Frontal cortex (tissue), 4 donors: ENCODE measurements around the gene ZNF668. TPM values are rescaled to one million over a fixed set of nuclear protein-coding genes. Genes with fewer than 3 reads are reported as not detected.
"Not testable (repeated sequence)": the region's sequence is repeated elsewhere in the genome, so short reads cannot be mapped to it uniquely, and the experiment has no call there.

Source experiments
- DNase-seq, 2 donors: peaks; one replicate each; pipeline ENCODE4 v3.0.0; 2012; ENCODE audit warnings: low spot score in 2 of 2
- FAIRE-seq: peaks from 2 replicates; lab custom pipeline; 2012; peaks lifted over from hg19 to GRCh38; lab: Jason Lieb, UNC
- total RNA-seq: library from RNA; depleted of rRNA; stranded (reverse); fragments of >200 nt; gene quantifications from one replicate; pipeline ENCODE4 v1.2.3, GENCODE V29; 2014
- donor health status: control.
- donor health status: control.
- donor health status: control.

Gene ZNF668
- total RNA-seq, 1 donor from 2014 or later: 9.0 TPM

- DNase-seq: peak; percentile 84 to 92
- FAIRE-seq: no peak
These were observed 31.7 kb upstream of the ZNF668 start for GRCh38 chr16:31105677-31106213.

DNA sequence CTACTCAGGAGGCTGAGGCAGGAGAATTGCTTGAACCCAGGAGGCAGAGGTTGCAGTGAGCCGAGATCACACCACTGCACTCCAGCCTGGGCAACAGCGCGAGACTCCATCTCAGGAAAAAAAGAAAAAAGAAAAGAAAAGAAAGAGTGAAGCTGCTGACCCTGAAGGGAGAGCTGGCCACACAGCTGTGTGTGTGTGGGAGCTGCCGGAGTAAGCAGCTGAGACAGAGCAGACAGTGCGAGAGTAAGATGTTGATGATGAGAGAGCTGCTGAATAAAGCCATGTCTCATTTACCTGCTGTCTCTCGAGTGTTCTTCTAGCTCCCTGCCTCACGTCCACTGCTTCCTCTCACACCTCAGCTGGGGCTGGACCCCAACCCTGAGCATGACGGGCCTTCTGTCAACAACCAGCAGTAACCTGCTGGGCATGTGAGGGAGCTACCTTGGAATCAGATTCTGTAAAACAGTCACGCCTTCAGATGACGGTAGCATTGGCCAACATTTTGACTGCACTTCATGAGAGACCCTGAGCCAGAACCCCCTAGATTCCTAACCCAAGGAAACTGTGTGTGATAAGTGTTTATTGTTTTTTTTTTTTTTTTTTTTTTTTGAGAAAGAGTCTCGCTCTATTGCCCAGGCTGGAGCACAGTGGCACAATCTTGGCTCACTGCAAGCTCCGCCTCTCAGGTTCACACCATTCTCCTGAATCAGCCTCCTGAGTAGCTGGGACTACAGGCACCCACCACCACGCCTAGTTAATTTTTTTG is 27.0 kb upstream of the ZNF668 start:
- not testable (repeated sequence) for FAIRE-seq, DNase-seq

DNA sequence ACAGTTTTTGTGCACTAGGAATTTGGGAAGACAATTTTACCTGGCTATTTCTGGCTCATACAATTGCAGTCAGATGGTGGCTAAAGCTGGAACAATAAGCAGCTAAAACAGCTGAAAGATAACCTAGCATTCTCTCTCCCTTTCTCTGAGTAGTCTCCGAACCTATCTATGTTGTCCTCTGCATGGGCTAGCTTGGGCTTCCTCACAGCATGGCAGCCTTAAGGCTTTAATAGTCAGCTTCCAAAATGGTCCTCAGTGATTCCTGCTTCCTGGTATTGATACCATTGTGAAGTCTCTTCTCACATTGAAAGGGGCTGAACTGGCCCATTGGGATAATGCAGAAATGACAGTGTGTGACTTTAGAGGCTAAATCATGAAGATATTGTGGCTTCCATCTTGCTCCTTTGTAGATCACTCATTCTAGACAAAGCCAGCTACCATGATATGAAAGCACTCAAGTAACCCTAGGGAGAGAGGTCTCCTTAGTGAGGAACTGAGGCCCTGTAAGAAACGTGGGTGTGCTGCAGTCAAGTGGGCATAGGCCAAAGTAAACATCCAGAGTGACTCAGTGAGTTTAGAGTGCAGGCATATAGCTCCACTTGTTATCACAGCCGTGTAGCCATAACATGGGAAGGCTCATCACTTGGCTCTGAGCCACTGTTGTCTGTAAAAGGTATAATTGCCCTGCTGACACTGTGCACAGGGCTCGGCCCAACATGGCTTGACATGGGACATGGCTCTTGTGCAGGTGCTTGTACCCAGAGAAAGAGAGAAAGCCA is 26.0 kb upstream of the ZNF668 start:
- DNase-seq: no peak

DNA sequence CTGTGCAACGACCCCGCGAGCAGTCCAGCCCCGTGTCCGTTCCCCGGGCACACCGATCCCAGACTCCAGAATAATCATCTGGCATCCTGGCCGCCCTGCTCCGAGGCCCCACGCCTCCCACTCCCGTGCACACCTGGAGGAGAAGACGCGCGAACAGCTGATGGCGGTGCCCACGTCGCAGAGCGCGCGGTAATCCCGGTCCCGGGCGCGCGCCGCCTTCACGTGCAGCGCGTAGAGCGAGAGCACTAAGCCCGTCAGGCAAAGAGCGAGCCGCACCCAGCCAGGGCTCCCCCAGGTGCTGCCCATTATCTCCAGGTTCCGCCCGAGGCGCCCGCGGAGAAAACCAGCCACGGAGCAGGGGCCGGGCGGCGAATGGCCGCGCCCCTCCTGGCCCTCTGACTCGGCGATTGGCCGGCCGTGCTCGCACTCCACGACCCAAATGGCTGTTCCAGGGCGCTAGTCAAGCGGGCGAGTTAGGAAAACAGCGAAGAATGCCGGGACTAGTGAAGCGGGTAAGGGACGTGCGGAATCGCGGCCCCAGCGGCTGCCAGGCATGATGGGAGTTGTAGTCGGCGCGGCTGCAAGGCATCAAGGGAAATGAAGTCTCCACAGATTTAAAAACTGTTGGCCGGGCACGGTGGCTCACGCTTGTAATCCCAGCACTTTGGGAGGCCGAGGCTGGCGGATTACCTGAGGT is 20.5 kb upstream of the ZNF668 start, which contains the start of gene VKORC1:
Gene VKORC1, minus strand, starts transcription at position 374 of the 697 bp plus-strand sequence. Its CDS starts 68 bp downstream, at position 306.
- FAIRE-seq (no peak), DNase-seq (peak; percentile 89 to 90)

More for the DNA sequence above, 26.0 kb upstream of the ZNF668 start:
- no peak for FAIRE-seq

- no peak for DNase-seq
- FAIRE-seq: no peak
These were observed 20.0 kb upstream of the ZNF668 start for GRCh38 chr16:31094088-31094423.

GRCh38 chr16:31093132-31093703 is 19.2 kb upstream of the ZNF668 start:
- FAIRE-seq (no peak), DNase-seq (peak in 1 of 2 donors; percentile 64)

DNA sequence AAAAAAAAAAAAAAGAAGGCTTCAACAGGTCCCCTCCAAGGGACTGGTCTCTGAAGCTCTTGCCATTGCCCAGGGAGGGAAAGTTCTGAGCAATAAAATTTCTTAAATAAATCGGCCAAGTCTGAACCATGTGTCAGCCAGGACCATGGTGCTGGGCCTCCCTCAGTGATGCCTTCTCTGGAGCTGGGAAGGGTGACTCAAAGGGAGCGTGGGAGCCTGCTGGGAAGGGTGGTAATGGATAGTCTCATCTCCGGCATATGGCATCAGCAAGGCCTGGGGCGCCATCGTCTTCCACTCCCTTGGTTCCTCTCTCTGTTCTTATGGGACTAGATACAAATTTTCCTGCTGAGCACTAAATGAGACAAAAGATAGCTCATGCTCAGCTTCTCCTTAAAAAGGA is 18.3 kb upstream of the ZNF668 start:
- DNase-seq (no peak), FAIRE-seq (no peak)

GRCh38 chr16:31090540-31090939 is 16.5 kb upstream of the ZNF668 start:
- FAIRE-seq: no peak
- no peak for DNase-seq

GRCh38 chr16:31089199-31089598 is 15.2 kb upstream of the ZNF668 start:
- no peak for FAIRE-seq

GRCh38 chr16:31088459-31089183 is 14.6 kb upstream of the ZNF668 start, which contains the start of gene PRSS53:
Gene PRSS53, minus strand, starts transcription at chr16:31088943. Its CDS starts 134 bp downstream, at chr16:31088809.
- DNase-seq: no peak
- no peak for FAIRE-seq

More at GRCh38 chr16:31089199-31089598, 15.2 kb upstream of the ZNF668 start:
- no peak for DNase-seq

- no peak for FAIRE-seq
- DNase-seq: no peak
These were observed 13.9 kb upstream of the ZNF668 start for GRCh38 chr16:31087971-31088370.

DNA sequence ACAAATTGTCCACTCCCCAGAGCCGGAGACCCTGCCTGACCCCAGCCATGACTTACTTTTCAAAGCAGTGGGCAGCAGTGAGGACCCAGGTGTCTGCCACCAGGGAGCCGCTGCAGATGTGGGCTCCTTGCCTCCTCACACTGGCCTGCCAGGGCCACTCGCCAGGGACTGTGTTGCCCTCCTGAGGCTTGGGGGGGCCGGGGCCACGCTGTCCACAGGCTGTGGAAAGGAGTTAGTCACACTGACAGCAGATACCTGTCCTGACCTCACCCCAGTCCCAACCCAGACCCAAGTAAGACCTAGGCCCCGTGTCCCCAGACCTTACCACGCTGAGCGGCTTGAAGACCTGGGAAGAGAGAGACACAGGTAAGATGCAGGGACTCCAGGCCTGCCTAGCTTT is 13.4 kb upstream of the ZNF668 start:
- no peak for FAIRE-seq
- DNase-seq: no peak

DNA sequence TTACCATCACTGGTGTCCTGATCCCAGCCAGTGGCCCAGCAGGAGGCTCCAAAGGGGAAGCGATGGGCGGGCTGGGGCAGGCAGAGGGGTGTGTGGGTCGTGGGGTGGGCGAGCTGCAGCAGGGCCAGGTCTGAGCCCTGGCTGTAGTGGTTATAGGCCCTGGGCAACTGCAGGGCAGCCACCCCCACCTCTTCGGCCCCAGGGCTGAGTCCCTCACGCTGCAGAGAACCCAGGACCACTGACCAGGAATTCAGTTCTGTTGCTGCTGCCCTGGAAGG is 12.5 kb upstream of the ZNF668 start:
- no peak for FAIRE-seq
- no peak for DNase-seq

DNA sequence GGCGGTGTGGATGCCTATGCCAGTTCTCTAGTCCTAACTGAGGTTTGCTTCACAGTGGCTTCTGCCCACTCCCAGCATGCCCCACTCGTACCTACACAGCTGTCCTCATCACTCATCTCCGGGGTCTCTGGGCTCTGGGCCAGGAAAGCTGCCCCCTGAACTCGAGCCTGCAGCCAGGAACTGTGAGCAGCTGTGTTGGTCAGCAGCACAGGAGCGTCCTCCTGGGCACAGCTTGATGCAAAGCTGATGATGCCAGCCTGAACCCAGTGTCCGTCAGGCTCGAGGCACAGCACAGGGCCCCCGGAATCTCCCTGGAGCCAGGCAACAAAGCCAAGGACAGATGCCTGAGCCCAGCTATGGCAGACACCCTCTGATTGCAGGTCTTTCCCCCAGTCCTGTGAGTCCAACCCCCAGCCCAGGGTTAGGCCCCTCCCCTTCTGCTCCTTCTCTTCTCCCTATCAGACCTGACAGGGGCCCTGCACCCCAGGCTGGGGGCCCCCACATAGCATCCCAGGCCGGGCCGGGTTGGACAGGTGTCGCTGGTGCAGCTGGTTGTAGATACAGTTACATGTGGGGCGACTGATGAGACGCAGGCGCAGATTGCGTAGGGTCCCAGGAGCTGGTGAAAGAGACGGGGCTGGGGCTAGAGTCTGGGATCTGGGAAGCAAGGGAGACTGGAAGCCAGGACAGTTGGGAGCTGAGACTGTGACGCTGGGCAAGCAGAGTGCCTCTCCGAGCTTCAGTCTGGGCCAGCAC is 12.0 kb upstream of the ZNF668 start:
- DNase-seq: no peak
- FAIRE-seq: no peak

GRCh38 chr16:31085411-31085810 is 11.4 kb upstream of the ZNF668 start:
- DNase-seq: no peak
- FAIRE-seq: no peak

- no peak for FAIRE-seq
- no peak for DNase-seq
These were observed 10.7 kb upstream of the ZNF668 start for GRCh38 chr16:31084584-31085302.

DNA sequence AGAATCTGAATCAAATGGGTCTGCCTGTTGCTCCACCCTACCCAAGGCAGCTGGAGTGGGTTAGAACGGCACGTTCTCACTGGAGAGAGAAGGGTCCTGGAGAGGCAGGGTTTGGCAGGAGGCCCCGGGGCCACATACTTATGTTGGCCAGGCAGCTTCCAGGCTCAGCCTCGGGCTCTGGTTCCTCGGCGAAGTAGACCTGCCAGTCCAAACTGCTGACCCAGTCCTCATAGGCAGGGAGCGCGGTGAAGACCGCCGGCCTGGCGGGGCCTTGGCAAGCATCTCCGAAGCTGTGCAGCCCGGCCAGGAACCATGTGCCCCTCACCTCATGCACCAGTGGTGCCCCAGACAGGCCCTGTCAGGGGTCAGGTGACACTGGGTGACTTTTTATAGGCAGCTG is 9.9 kb upstream of the ZNF668 start:
- DNase-seq: no peak
- no peak for FAIRE-seq

- no peak for FAIRE-seq
- no peak for DNase-seq
These were observed 9.5 kb upstream of the ZNF668 start for GRCh38 chr16:31083556-31083955.
